OCI-LY3 (cell line): ENCODE results near the gene WDR5B.

Experiments
- EZH2phosphoT487 ChIP-seq: fragments of 200-600 bp; shearing (Covaris generic); IDR thresholded peaks from 2 replicates; pipeline ENCODE4 v1.6.1; 2018; ENCODE audit warnings: antibody characterized with exemption, mixed run types, low read depth
- TF ChIP-seq, protein P1 (sequence below): fragments of 200-600, 300-600 bp; sonication (generic); IDR thresholded peaks from 2 replicates; pipeline ENCODE4 v1.5.1; 2014; ENCODE audit warnings: antibody characterized with exemption, low read length, low read depth

DNA sequence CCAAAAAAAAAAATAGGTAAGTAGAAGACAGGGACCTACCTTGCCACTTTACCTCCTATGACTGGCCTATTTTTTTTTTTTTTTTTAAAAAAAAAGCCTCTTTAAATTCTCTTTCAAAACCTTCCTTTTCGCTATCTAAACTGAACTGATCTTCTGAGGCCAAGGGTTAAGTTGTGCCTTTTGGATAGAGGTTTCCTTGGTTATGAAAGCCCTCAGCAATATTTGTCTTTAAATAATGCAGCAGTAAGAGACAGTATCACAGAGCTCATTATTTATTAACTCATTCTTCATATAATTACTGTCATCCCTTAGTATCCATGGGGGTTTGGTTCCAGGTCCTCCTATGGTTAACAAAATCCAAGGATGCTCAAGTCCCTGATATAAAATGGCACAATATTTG lies 41.8 kb downstream of the WDR5B start:
- TF ChIP-seq, protein P1, sequence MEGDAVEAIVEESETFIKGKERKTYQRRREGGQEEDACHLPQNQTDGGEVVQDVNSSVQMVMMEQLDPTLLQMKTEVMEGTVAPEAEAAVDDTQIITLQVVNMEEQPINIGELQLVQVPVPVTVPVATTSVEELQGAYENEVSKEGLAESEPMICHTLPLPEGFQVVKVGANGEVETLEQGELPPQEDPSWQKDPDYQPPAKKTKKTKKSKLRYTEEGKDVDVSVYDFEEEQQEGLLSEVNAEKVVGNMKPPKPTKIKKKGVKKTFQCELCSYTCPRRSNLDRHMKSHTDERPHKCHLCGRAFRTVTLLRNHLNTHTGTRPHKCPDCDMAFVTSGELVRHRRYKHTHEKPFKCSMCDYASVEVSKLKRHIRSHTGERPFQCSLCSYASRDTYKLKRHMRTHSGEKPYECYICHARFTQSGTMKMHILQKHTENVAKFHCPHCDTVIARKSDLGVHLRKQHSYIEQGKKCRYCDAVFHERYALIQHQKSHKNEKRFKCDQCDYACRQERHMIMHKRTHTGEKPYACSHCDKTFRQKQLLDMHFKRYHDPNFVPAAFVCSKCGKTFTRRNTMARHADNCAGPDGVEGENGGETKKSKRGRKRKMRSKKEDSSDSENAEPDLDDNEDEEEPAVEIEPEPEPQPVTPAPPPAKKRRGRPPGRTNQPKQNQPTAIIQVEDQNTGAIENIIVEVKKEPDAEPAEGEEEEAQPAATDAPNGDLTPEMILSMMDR, result no peak
- TF ChIP-seq EZH2phosphoT487, result no peak
